Measurements from ENCODE around the gene COL5A1. TPM values are rescaled to one million over a fixed set of nuclear protein-coding genes. Genes with fewer than 3 reads are reported as not detected.
A peak's percentile ranks its signal among the peaks of the same experiment; 100 is the strongest.

The COL5A1 gene
- total RNA-seq, 1 donor from 2014 or later, result 1,552 TPM

DNA sequence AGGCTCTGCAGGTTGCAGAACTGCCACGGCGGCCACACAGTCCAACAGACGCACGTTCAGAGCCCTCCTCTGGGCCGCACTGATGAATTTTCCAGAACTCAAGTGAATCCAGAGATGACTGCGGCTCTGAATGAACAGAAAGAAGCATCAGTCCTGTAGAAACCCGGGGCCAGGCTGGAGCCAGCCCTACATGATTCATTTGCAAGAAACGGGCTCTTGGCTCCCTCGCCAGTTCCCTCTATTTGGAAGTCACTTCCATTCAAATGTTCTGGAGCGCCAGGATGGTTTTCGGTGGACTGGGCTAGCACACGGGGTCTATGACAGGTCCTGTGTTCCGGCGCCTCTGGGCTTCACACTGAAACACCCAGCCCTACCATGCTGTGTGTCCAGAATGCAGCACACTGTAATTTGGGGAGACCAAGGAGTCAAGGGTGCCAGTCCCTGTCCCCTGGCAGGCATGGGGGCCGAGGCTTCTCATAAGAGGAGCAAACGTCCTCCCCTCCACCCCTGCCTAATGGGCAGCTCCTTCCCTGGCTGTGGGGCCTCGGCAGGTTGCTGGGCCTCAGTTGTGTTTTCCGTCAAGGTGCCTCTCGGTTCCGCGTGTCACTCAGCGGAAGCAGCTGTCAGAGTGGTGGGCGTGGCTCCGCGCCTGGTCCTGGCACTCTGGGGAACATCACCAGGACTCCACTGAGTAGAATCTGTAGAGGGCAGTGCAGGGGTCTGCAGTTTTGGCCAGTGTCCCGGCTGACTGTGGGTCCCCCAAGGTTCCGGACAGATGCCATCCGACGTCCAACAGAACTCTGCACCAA is 18.1 kb upstream of the COL5A1 start:
- Mint-ChIP-seq H3K9me3 (ENCODE audit: unreplicated experiment) (no peaks in the 10 kb centered on the region), H3K4me3 (ENCODE audit: unreplicated experiment) (no peak overlapping the region), H3K27ac (ENCODE audit: unreplicated experiment) (peak overlapping the region; percentile 99), H3K4me1 (ENCODE audit: unreplicated experiment) (peaks cover 71% of the 10 kb centered on the region), H3K36me3 (ENCODE audit: unreplicated experiment) (no peaks in the 10 kb centered on the region), H3K27me3 (ENCODE audit: unreplicated experiment) (no peaks in the 10 kb centered on the region)
- no peak for DNase-seq (ENCODE audit: extremely low spot score, unreplicated experiment)
- TF ChIP-seq, protein P1, sequence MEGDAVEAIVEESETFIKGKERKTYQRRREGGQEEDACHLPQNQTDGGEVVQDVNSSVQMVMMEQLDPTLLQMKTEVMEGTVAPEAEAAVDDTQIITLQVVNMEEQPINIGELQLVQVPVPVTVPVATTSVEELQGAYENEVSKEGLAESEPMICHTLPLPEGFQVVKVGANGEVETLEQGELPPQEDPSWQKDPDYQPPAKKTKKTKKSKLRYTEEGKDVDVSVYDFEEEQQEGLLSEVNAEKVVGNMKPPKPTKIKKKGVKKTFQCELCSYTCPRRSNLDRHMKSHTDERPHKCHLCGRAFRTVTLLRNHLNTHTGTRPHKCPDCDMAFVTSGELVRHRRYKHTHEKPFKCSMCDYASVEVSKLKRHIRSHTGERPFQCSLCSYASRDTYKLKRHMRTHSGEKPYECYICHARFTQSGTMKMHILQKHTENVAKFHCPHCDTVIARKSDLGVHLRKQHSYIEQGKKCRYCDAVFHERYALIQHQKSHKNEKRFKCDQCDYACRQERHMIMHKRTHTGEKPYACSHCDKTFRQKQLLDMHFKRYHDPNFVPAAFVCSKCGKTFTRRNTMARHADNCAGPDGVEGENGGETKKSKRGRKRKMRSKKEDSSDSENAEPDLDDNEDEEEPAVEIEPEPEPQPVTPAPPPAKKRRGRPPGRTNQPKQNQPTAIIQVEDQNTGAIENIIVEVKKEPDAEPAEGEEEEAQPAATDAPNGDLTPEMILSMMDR (IDR thresholded peaks at IDR 0.05), result no peak

DNA sequence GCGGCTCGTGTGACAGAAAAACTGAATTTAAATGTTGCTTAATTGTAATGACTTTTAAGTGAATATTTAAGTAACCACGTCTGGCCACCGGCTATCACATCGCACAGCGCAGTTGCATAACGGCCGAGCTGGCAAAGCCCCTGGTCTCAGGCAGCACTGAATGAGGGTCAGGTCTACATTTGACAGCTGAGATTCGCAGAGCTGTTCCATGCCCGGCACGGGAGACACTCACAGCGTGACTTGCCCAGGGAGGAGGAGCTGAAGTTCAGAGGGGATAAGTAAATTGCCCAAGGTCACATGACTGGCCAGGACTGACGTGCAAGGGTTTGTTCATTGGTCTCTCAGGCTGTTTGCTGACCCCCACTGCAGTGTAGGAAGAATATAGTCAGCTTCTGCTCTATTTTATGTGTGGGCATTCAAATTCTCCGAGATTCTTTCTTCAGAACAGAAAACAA is 17.4 kb upstream of the COL5A1 start:
- Mint-ChIP-seq H3K27ac (ENCODE audit: unreplicated experiment) (peak overlapping the region; percentile 99), H3K4me3 (ENCODE audit: unreplicated experiment) (no peak overlapping the region), H3K36me3 (ENCODE audit: unreplicated experiment) (no peaks in the 10 kb centered on the region), H3K27me3 (ENCODE audit: unreplicated experiment) (no peaks in the 10 kb centered on the region), H3K4me1 (ENCODE audit: unreplicated experiment) (peaks cover 74% of the 10 kb centered on the region), H3K9me3 (ENCODE audit: unreplicated experiment) (no peaks in the 10 kb centered on the region)
- no peak for DNase-seq (ENCODE audit: extremely low spot score, unreplicated experiment)
- TF ChIP-seq, protein P1 (IDR thresholded peaks at IDR 0.05), result no peak

DNA sequence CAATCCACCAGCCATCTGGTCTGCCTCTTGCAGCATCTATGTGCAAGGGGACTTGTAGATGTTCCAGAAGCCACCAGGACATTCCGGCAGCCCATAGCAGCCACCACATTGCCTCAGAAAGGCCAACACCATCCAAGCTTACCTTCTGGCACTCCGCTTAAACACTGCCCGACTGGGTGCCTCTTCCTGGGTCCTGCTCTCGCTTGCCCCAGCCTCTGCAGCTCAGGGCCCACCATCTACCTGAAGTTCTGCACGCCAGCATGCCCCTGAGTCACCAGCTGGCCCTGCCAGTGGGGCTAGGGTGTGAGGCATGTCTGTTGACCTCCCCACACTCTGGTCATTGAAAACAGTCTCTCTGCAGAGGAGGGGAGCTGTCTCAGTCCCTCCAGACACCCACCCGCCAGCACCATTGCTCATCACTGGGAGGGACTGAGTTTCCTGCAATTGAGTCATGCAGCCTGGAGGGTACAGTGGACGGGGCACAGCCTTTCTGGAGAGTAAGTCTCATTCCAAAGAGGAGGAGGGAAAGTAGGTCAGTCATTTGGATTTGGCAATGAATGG is 16.9 kb upstream of the COL5A1 start:
- TF ChIP-seq, protein P1 (IDR thresholded peaks at IDR 0.05), result no peak
- H3K9me3 Mint-ChIP-seq (ENCODE audit: unreplicated experiment), result no peaks in the 10 kb centered on the region
- no peak for DNase-seq (ENCODE audit: extremely low spot score, unreplicated experiment)
- peak overlapping the region; percentile 99 for H3K27ac Mint-ChIP-seq (ENCODE audit: unreplicated experiment)
- no peaks in the 10 kb centered on the region for H3K36me3 Mint-ChIP-seq (ENCODE audit: unreplicated experiment)
- no peaks in the 10 kb centered on the region for H3K27me3 Mint-ChIP-seq (ENCODE audit: unreplicated experiment)
- H3K4me3 Mint-ChIP-seq (ENCODE audit: unreplicated experiment), result no peak overlapping the region
- peaks cover 79% of the 10 kb centered on the region for H3K4me1 Mint-ChIP-seq (ENCODE audit: unreplicated experiment)

DNA sequence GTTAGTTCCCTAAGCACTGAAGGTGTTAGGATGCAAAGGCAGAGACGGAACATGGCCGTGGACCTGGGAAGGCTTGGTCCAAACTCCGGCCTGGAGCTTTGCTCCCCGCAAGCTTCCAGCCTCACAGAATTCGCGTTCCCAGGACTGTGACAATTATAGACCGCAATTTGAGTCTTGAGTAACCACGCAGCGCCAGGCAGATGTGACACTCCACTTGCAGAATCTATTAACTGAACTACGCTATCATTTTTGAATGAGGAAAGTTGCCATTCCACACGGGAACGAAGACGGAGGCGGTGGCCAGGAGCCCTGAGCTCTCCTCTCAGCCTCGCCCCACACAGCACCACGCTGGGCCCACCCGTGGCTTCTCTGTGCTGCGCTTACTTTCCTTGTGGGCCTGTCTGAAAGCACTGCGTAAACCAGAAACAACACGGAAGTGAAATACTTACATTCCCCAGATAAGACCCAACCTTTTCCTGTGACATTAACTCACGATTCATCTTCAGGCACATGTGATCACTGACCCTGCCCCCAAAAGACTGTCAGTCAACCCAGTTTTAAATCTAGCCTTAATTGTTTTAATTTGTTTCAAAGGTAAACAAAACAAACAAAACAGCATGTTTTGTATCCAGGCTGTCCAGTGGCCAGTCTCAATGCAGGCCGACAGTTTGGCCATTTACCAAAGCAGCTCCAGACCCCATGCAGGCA is 16.1 kb upstream of the COL5A1 start:
- Mint-ChIP-seq H3K36me3 (ENCODE audit: unreplicated experiment) (no peaks in the 10 kb centered on the region), H3K4me1 (ENCODE audit: unreplicated experiment) (peaks cover 82% of the 10 kb centered on the region), H3K9me3 (ENCODE audit: unreplicated experiment) (no peaks in the 10 kb centered on the region), H3K27me3 (ENCODE audit: unreplicated experiment) (no peaks in the 10 kb centered on the region), H3K4me3 (ENCODE audit: unreplicated experiment) (no peak overlapping the region), H3K27ac (ENCODE audit: unreplicated experiment) (peak overlapping the region; percentile 99)
- TF ChIP-seq, protein P1 (IDR thresholded peaks at IDR 0.05), result no peak
- DNase-seq (ENCODE audit: extremely low spot score, unreplicated experiment), result no peak

DNA sequence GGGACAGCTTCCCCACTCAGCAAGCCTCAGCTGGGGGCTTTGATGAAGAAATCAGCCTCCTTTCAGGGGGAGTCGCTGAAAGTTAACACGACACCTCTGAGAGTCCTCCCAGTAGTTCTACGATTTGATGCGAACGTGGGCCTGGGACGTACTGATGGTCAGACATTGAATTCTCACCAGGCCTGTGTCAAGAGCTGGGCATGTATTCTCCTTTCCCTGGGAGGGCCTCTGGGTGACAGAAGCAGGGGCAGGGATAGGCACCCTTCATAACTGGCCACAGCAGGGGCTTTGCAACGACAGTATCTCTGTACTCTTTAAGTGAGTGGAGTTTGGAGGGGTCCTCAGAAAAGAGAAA is 15.6 kb upstream of the COL5A1 start:
- H3K4me3 Mint-ChIP-seq (ENCODE audit: unreplicated experiment), result no peak overlapping the region
- H3K4me1 Mint-ChIP-seq (ENCODE audit: unreplicated experiment), result peaks cover 84% of the 10 kb centered on the region
- DNase-seq (ENCODE audit: extremely low spot score, unreplicated experiment), result no peak

More for the DNA sequence above, 15.6 kb upstream of the COL5A1 start:
- no peaks in the 10 kb centered on the region for H3K36me3 Mint-ChIP-seq (ENCODE audit: unreplicated experiment)
- H3K27me3 Mint-ChIP-seq (ENCODE audit: unreplicated experiment), result no peaks in the 10 kb centered on the region
- TF ChIP-seq, protein P1 (IDR thresholded peaks at IDR 0.05), result no peak
- H3K9me3 Mint-ChIP-seq (ENCODE audit: unreplicated experiment), result no peaks in the 10 kb centered on the region
- H3K27ac Mint-ChIP-seq (ENCODE audit: unreplicated experiment), result peak overlapping the region; percentile 99

All from osteocyte (in vitro differentiated cells).